Activated CD4-positive, alpha-beta memory T cell treated with anti-CD3 and anti-CD28 coated beads, Interleukin-2, amount 10 ng/mL, durations not matched to agents 7 days and 5 days (primary cell): ENCODE results near the gene FEM1B. TPM values are rescaled to one million over a fixed set of nuclear protein-coding genes. Genes with fewer than 3 reads are reported as not detected.
A peak's percentile ranks its signal among the peaks of the same experiment; 100 is the strongest.

Experiments used
- CTCF ChIA-PET: fragments of 350-600 bp; sonication (Branson Sonifier 250); formaldehyde crosslinking; loops from one replicate; lab custom pipeline; 2021; ENCODE audit warnings: antibody characterized with exemption, inconsistent platforms; lab: Charles Lee
- POLR2A ChIA-PET: fragments of 350-600 bp; sonication (Branson Sonifier 250); formaldehyde crosslinking; loops from one replicate; lab custom pipeline; 2021; ENCODE audit warnings: antibody characterized with exemption; lab: Charles Lee
- DNase-seq: peaks from one replicate; pipeline ENCODE4 v3.0.0-alpha.2; 2020
- H3K27ac Mint-ChIP-seq: one replicate; pipeline ENCODE4 v1.8.0; 2021; ENCODE audit warnings: mild to moderate bottlenecking, mixed read lengths
- H3K27me3 Mint-ChIP-seq: one replicate; pipeline ENCODE4 v1.8.0; 2021; ENCODE audit warnings: mixed read lengths
- H3K36me3 Mint-ChIP-seq: one replicate; pipeline ENCODE4 v1.8.0; 2021; ENCODE audit warnings: low read depth, mixed read lengths
- H3K4me1 Mint-ChIP-seq: one replicate; pipeline ENCODE4 v1.8.0; 2021; ENCODE audit warnings: mixed read lengths
- H3K4me3 Mint-ChIP-seq: one replicate; pipeline ENCODE4 v1.8.0; 2021; ENCODE audit warnings: mild to moderate bottlenecking, mixed read lengths
- H3K9me3 Mint-ChIP-seq: one replicate; pipeline ENCODE4 v1.8.0; 2021; ENCODE audit warnings: mixed read lengths
- total RNA-seq, 2 experiments: library from RNA; stranded (reverse); gene quantifications; one replicate each; pipeline ENCODE4 v1.2.3, GENCODE V29; 2021

FEM1B gene
- total RNA-seq, 2 experiments from 2014 or later, result 46.9 to 48.8 TPM

DNA sequence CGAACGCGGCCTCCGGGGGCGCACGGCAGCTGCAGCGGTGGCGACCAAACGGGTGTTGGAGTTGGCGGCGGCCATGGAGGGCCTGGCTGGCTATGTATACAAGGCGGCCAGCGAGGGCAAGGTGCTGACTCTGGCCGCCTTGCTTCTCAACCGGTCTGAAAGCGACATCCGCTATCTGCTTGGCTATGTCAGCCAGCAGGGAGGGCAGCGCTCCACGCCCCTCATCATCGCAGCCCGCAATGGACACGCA, 725 bp downstream of the FEM1B start:
- peak overlapping the region; percentile 99 for H3K4me3 Mint-ChIP-seq
- peak overlapping the region; percentile 95 for H3K27ac Mint-ChIP-seq
- peaks cover 26% of the 10 kb centered on the region for H3K36me3 Mint-ChIP-seq
- no peaks in the 10 kb centered on the region for H3K27me3 Mint-ChIP-seq
- ChIA-PET POLR2A (interaction anchor here (0.6 to 7.1 kb wide), 19 partner anchors 9 to 541 kb away, joined by 3 to 95 read pairs (median 9); partner anchors contain the start of genes CLN6 and PIAS1), CTCF (interaction anchor here (1.2 kb wide), 1 partner anchor 28 kb away, joined by 6 read pairs; no protein-coding TSS in a partner anchor)
- H3K4me1 Mint-ChIP-seq, result peaks cover 47% of the 10 kb centered on the region
- no peak for DNase-seq
- no peaks in the 10 kb centered on the region for H3K9me3 Mint-ChIP-seq

GRCh38 chr15:68278595-68279405, 1.3 kb downstream of the FEM1B start:
- Mint-ChIP-seq H3K27me3 (no peaks in the 10 kb centered on the region), H3K4me3 (peak overlapping the region; percentile 99), H3K27ac (peak overlapping the region; percentile 95), H3K4me1 (peaks cover 48% of the 10 kb centered on the region), H3K36me3 (peaks cover 26% of the 10 kb centered on the region), H3K9me3 (no peaks in the 10 kb centered on the region)
- ChIA-PET POLR2A (interaction anchor here (1.1 to 7.1 kb wide), 13 partner anchors 11 to 541 kb away, joined by 3 to 95 read pairs (median 9); partner anchors contain the start of genes CLN6 and PIAS1), CTCF (interaction anchor here (0.8 to 1.5 kb wide), 4 partner anchors 12 to 28 kb away, joined by 3 to 8 read pairs (median 4); no protein-coding TSS in a partner anchor)
- DNase-seq, result no peak

DNA sequence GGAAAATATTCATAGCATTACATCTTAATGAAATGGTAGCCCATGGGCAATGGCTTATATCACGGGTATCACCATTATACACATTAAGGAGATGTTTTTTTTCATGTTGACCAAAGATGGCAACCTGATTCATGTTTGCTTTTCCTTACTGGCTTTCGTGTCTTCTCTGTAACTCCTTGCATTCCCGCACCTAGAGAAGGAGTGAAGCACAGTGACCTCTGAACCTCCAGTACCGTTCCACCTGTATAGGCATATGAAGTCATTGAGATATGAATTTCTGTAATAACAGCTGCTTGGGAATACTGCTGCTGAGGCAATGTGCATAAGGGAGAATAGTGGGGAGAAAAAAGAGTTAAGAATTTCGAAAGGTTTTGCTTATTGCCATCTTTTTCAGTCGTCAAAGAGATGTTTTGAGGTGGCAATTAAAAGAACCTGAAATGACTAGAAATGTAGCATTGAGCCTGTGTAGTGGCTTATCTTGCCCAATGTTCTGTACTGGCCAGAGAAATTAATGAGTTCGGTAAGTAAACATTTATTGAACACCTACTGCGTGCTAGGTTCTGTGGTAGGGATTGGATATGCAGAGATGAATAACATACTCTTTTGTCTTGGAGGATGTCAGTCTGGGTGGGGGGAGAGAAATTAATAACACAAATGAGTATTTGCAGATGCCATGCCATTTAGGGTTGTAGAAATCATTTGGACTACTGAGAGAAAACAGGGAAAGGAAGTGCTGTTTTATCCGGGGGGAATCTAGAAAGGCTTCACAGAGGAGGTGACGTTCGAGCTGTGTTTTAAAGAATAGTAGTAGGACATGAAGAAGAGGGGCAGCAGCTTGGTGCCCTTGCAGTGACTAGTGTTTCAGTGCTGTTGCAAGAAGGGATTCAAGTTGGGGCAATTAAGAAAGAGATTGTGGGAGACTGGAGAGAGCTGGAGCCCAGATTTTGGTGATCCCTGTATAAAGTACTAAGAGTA, 2.5 kb downstream of the FEM1B start:
- Mint-ChIP-seq H3K27ac (peak overlapping the region; percentile 17), H3K4me3 (peak overlapping the region; percentile 99), H3K9me3 (no peaks in the 10 kb centered on the region), H3K4me1 (peaks cover 55% of the 10 kb centered on the region), H3K36me3 (peaks cover 33% of the 10 kb centered on the region), H3K27me3 (no peaks in the 10 kb centered on the region)
- ChIA-PET CTCF (interaction anchor here (0.8 to 1.5 kb wide), 7 partner anchors 11 to 439 kb away, joined by 3 to 8 read pairs (median 4); no protein-coding TSS in a partner anchor), POLR2A (interaction anchor here (1.1 to 7.1 kb wide), 7 partner anchors 9 to 226 kb away, joined by 3 to 95 read pairs (median 6); partner anchors contain the start of genes CLN6 and PIAS1)
- no peak for DNase-seq

- no peak for DNase-seq
- CTCF ChIA-PET, result interaction anchor here (1.4 to 1.5 kb wide), 3 partner anchors 25 to 440 kb away, joined by 3 to 4 read pairs (median 4); no protein-coding TSS in a partner anchor
- Mint-ChIP-seq H3K27me3 (no peaks in the 10 kb centered on the region), H3K4me3 (no peak overlapping the region), H3K27ac (no peak overlapping the region), H3K9me3 (no peaks in the 10 kb centered on the region), H3K4me1 (peaks cover 62% of the 10 kb centered on the region), H3K36me3 (peaks cover 43% of the 10 kb centered on the region)
- POLR2A ChIA-PET, result interaction anchor here (0.7 to 7.1 kb wide), 6 partner anchors 8 to 227 kb away, joined by 3 to 95 read pairs (median 6); partner anchors contain the start of genes CLN6 and PIAS1
These were observed 3.5 kb downstream of the FEM1B start for GRCh38 chr15:68281008-68281407.

GRCh38 chr15:68283401-68283800, 5.9 kb downstream of the FEM1B start:
- Mint-ChIP-seq H3K4me1 (peaks cover 64% of the 10 kb centered on the region), H3K36me3 (peaks cover 60% of the 10 kb centered on the region)

DNA sequence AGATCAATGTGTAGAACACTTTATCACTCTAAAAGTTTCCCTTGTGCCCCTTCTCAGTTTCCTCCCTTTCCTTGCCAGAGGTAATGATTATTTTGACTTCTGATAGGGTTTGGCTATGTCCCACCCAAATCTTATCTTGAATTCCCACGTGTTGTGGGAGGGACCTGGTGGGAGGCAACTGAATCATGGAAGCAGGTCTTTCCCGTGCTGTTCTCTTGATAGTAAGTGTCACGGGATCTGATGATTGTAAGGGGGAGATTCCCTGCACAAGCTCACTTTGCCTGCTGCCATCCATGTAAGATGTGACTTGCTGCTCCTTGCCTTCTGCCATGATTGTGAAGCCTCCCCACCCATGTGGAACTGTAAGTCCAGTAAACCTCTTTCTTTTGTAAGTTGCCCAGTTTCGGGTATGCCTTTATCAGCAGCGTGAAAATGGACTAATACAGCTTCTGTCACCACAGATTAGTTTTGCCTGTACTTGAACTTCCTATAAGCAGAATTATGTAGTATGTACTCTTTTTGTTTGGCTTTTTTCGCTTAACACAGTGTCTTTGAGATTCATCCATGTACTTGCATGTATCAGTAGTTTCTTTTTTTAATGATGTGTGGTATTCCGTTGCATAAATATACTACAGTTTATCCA, 7.2 kb downstream of the FEM1B start:
- Mint-ChIP-seq H3K27me3 (no peaks in the 10 kb centered on the region), H3K4me3 (no peak overlapping the region), H3K27ac (no peak overlapping the region), H3K4me1 (peaks cover 65% of the 10 kb centered on the region), H3K9me3 (no peaks in the 10 kb centered on the region), H3K36me3 (peaks cover 55% of the 10 kb centered on the region)
- ChIA-PET CTCF (no interaction called here), POLR2A (no interaction called here)
- no peak for DNase-seq

More at GRCh38 chr15:68283401-68283800, 5.9 kb downstream of the FEM1B start:
- no peak for DNase-seq
- Mint-ChIP-seq H3K27me3 (no peaks in the 10 kb centered on the region), H3K27ac (no peak overlapping the region), H3K4me3 (no peak overlapping the region), H3K9me3 (no peaks in the 10 kb centered on the region)
- CTCF ChIA-PET, result no interaction called here
- POLR2A ChIA-PET, result no interaction called here

DNA sequence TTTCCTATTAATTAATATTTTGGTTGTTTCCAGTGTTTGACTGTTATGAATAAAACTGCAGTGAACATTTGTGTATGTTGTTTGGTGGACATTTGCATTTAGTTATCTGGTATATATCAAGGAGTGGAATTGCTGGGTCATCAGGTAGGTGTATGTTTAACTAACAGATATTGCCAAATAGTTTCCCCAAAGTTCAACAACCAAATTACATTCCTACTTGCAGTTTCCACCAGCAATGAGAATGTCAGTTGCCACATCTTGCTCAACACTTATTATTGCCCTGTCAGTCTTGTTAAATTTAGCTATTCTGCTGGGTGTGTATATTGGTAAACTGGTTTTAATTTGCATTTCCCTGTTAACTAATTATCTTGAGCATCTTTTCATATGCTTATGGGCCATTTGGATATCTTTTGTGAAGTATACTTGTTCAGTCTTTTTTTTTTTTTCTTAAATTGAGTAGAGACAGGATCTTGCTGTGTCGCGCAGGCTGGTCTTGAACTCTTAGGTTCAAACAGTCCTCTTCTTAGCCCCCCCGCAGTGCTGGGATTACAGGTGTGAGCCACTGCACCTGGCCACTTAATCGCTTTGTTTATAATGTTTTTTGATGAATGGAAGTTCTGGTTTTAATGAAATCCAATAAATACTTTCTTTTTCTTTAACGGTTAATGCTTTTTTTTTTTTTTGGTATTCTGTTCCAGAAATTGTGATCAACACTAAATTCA, 7.9 kb downstream of the FEM1B start:
- peaks cover 55% of the 10 kb centered on the region for H3K36me3 Mint-ChIP-seq
- H3K4me1 Mint-ChIP-seq, result peaks cover 58% of the 10 kb centered on the region
- no peak overlapping the region for H3K27ac Mint-ChIP-seq
- H3K9me3 Mint-ChIP-seq, result no peaks in the 10 kb centered on the region
- H3K27me3 Mint-ChIP-seq, result no peaks in the 10 kb centered on the region
- CTCF ChIA-PET, result interaction anchor here (0.7 kb wide), 1 partner anchor 240 kb away, joined by 5 read pairs; no protein-coding TSS in a partner anchor
- POLR2A ChIA-PET, result no interaction called here
- no peak overlapping the region for H3K4me3 Mint-ChIP-seq
- no peak for DNase-seq

GRCh38 chr15:68286256-68286655, 8.7 kb downstream of the FEM1B start:
- peaks cover 60% of the 10 kb centered on the region for H3K36me3 Mint-ChIP-seq
- ChIA-PET CTCF (interaction anchor here (0.7 kb wide), 1 partner anchor 239 kb away, joined by 5 read pairs; no protein-coding TSS in a partner anchor), POLR2A (no interaction called here)
- H3K27ac Mint-ChIP-seq, result no peak overlapping the region
- no peak for DNase-seq
- no peaks in the 10 kb centered on the region for H3K27me3 Mint-ChIP-seq
- H3K4me3 Mint-ChIP-seq, result no peak overlapping the region
- H3K4me1 Mint-ChIP-seq, result peaks cover 51% of the 10 kb centered on the region
- H3K9me3 Mint-ChIP-seq, result no peaks in the 10 kb centered on the region

- H3K27me3 Mint-ChIP-seq, result no peaks in the 10 kb centered on the region
- H3K9me3 Mint-ChIP-seq, result no peaks in the 10 kb centered on the region
- H3K4me1 Mint-ChIP-seq, result peaks cover 50% of the 10 kb centered on the region
- peaks cover 63% of the 10 kb centered on the region for H3K36me3 Mint-ChIP-seq
- POLR2A ChIA-PET, result interaction anchor here (1.7 to 7.2 kb wide), 2 partner anchors 8 to 12 kb away, joined by 6 to 55 read pairs; partner anchors contain the start of gene FEM1B
- no peak overlapping the region for H3K27ac Mint-ChIP-seq
- no peak for DNase-seq
- H3K4me3 Mint-ChIP-seq, result no peak overlapping the region
- CTCF ChIA-PET, result interaction anchor here (1.8 kb wide), 1 partner anchor 17 kb away, joined by 7 read pairs; no protein-coding TSS in a partner anchor
These were observed 11.5 kb downstream of the FEM1B start for GRCh38 chr15:68289057-68289456.

DNA sequence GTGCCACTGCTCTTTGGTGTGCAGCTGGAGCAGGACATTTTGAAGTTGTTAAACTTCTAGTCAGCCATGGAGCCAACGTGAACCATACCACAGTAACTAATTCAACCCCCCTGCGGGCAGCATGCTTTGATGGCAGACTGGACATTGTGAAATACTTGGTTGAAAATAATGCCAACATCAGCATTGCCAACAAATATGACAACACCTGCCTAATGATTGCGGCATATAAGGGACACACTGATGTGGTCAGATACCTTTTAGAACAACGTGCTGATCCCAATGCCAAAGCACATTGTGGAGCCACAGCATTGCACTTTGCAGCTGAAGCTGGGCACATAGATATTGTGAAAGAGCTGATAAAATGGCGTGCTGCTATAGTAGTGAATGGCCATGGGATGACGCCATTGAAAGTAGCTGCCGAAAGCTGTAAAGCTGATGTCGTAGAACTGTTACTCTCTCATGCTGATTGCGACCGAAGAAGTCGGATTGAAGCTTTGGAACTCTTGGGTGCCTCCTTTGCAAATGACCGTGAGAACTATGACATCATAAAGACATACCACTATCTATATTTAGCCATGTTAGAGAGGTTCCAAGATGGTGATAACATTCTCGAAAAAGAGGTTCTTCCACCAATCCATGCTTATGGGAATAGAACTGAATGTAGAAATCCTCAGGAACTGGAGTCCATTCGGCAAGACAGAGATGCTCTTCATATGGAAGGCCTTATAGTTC, 12.2 kb downstream of the FEM1B start:
- no peak for DNase-seq
- Mint-ChIP-seq H3K4me3 (no peak overlapping the region), H3K4me1 (peaks cover 46% of the 10 kb centered on the region), H3K27me3 (no peaks in the 10 kb centered on the region), H3K27ac (no peak overlapping the region), H3K36me3 (peaks cover 64% of the 10 kb centered on the region), H3K9me3 (no peaks in the 10 kb centered on the region)
- POLR2A ChIA-PET, result interaction anchor here (1.7 to 7.2 kb wide), 2 partner anchors 9 to 13 kb away, joined by 6 to 55 read pairs; partner anchors contain the start of gene FEM1B
- CTCF ChIA-PET, result interaction anchor here (1.8 kb wide), 1 partner anchor 17 kb away, joined by 7 read pairs; no protein-coding TSS in a partner anchor

DNA sequence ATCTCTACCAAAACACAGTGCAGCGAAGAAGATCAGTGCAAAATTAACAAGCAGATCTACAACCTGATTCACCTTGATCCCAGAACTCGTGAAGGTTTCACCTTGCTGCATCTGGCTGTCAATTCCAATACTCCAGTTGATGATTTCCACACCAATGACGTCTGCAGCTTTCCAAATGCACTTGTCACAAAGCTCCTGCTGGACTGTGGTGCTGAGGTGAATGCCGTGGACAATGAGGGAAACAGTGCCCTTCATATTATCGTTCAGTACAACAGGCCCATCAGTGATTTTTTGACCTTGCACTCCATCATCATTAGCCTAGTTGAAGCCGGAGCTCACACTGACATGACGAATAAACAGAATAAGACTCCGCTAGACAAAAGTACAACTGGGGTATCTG, 13.2 kb downstream of the FEM1B start:
- Mint-ChIP-seq H3K4me1 (peaks cover 36% of the 10 kb centered on the region), H3K27ac (no peak overlapping the region), H3K4me3 (no peak overlapping the region), H3K9me3 (no peaks in the 10 kb centered on the region), H3K36me3 (peaks cover 61% of the 10 kb centered on the region), H3K27me3 (no peaks in the 10 kb centered on the region)
- ChIA-PET POLR2A (interaction anchor here (7.2 kb wide), 1 partner anchor 14 kb away, joined by 55 read pairs; the partner anchor contains the start of gene FEM1B), CTCF (interaction anchor here (1.1 to 2.4 kb wide), 4 partner anchors 11 to 38 kb away, joined by 3 to 7 read pairs (median 6); no protein-coding TSS in a partner anchor)
- no peak for DNase-seq
